Endodermal cell (in vitro differentiated cells): ENCODE data around the gene ZNF275. TPM values are rescaled to one million over a fixed set of nuclear protein-coding genes. Genes with fewer than 3 reads are reported as not detected.

ENCODE experiments used
- DNase-seq: peaks from one replicate; pipeline ENCODE4 v3.0.0-alpha.2; 2017
- H3K27ac ChIP-seq: 2 replicates; pipeline ENCODE4 v1.5.1; 2013; ENCODE audit warnings: mild to moderate bottlenecking, low read depth, low read length, moderate library complexity
- H3K27me3 ChIP-seq: 2 replicates; pipeline ENCODE4 v1.6.1; 2013; ENCODE audit warnings: mild to moderate bottlenecking, low read length, moderate library complexity; ENCODE audit not compliant: insufficient read depth, control insufficient read depth, poor library complexity, severe bottlenecking
- H3K36me3 ChIP-seq: 2 replicates; pipeline ENCODE4 v1.7.0; 2013; ENCODE audit warnings: mild to moderate bottlenecking, low read length, moderate library complexity; ENCODE audit not compliant: control insufficient read depth, insufficient read depth
- H3K4me1 ChIP-seq: one replicate; pipeline ENCODE4 v1.7.0; 2013; ENCODE audit warnings: low read length; ENCODE audit not compliant: control insufficient read depth, insufficient read depth
- H3K4me3 ChIP-seq: 2 replicates; pipeline ENCODE4 v1.5.1; 2013; ENCODE audit warnings: mild to moderate bottlenecking, low read length, moderate library complexity
- H3K9ac ChIP-seq: 2 replicates; pipeline ENCODE4 v1.6.1; 2013; ENCODE audit warnings: mild to moderate bottlenecking, low read length, moderate library complexity; ENCODE audit not compliant: poor library complexity, severe bottlenecking; ENCODE audit errors: extremely low read depth
- H3K9me3 ChIP-seq: 2 replicates; pipeline ENCODE4 v1.6.1; 2013; ENCODE audit warnings: mild to moderate bottlenecking, low read length, moderate library complexity; ENCODE audit not compliant: control insufficient read depth
- H3K27ac Mint-ChIP-seq: 2 replicates; pipeline ENCODE4 v1.8.0; 2020; ENCODE audit warnings: mixed read lengths
- H3K27me3 Mint-ChIP-seq: 2 replicates; pipeline ENCODE4 v1.8.0; 2021; ENCODE audit warnings: mild to moderate bottlenecking, mixed read lengths; ENCODE audit not compliant: insufficient read depth
- H3K36me3 Mint-ChIP-seq: 2 replicates; pipeline ENCODE4 v1.8.0; 2020; ENCODE audit warnings: low read depth, mixed read lengths
- H3K4me1 Mint-ChIP-seq: 2 replicates; pipeline ENCODE4 v1.8.0; 2020; ENCODE audit warnings: mixed read lengths
- H3K4me3 Mint-ChIP-seq: 2 replicates; pipeline ENCODE4 v1.8.0; 2020; ENCODE audit warnings: mild to moderate bottlenecking, moderate library complexity, mixed read lengths
- H3K9me3 Mint-ChIP-seq: 2 replicates; pipeline ENCODE4 v1.8.0; 2020; ENCODE audit warnings: mild to moderate bottlenecking, mixed read lengths
- WGBS, 2 experiments: methylation state at CpG; one replicate each; pipeline versions ENCODE4 v1.1.5 to v1.1.7; 2013; ENCODE audit warnings: missing lambda C conversion rate in 2 of 2, mixed read lengths in 1 of 2; ENCODE audit not compliant: insufficient coverage in 1 of 2, insufficient read length in 1 of 2; 5-methylcytosine and 5-hydroxymethylcytosine counted together
- total RNA-seq, 2 donors: library from RNA; stranded (reverse); fragmentation: NEBNext Ultra II Directional in 1 of 2; extraction: Animal tissue kit (Norgen Biotek cat#: 25700) in 1 of 2; gene quantifications; 2 replicates in 1 of 2; 3 replicates in 1 of 2; pipeline ENCODE4 v1.2.1, GENCODE V29; 2021
- TF ChIP-seq, protein P1 (sequence below): fragments of 200-600 bp; sonication (generic); conservative IDR thresholded peaks from 2 replicates; pipeline ENCODE4 v1.5.0; 2021; ENCODE audit warnings: antibody characterized with exemption, mild to moderate bottlenecking

ZNF275 gene
- total RNA-seq, 2 donors from 2014 or later = 11.0 to 12.6 TPM

DNA sequence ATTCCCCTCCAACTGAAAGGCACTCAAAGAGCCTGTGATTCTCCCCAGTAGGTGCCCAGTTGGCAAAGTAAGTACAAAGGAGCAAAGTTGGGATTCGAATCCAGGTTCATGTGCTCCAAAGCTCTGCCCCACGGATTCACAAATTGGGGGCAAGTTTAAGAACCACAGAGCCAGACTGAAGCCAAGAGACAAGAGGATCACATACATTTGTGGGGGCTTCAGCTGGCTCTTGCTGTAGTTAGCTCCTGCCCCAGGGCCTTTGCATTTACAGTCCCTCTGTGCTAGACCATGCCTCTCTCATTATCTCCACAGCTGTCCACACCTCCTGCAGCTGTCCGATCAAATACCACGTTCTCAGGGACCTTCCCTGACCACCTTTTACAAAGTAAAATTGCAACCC is 31.2 kb upstream of the ZNF275 start:
- Mint-ChIP-seq H3K4me3 (no peak overlapping the region), H3K9me3 (peaks cover 77% of the 10 kb centered on the region), H3K27ac (no peak overlapping the region), H3K27me3 (peaks cover 32% of the 10 kb centered on the region), H3K36me3 (no peaks in the 10 kb centered on the region), H3K4me1 (peaks cover 8% of the 10 kb centered on the region)
- no peaks in the 10 kb centered on the region for H3K36me3 ChIP-seq
- no peaks in the 10 kb centered on the region for H3K9me3 ChIP-seq
- no peaks in the 10 kb centered on the region for H3K4me1 ChIP-seq
- 94% methylated on average over 4 of the region's 4 CpGs; no CpG with 5 or more reads in 1 of the 2 experiments for WGBS, 2 experiments
- H3K27ac ChIP-seq = no peak overlapping the region
- H3K4me3 ChIP-seq = no peak overlapping the region
- H3K9ac ChIP-seq = no peak overlapping the region
- no peak for DNase-seq
- TF ChIP-seq, protein P1, sequence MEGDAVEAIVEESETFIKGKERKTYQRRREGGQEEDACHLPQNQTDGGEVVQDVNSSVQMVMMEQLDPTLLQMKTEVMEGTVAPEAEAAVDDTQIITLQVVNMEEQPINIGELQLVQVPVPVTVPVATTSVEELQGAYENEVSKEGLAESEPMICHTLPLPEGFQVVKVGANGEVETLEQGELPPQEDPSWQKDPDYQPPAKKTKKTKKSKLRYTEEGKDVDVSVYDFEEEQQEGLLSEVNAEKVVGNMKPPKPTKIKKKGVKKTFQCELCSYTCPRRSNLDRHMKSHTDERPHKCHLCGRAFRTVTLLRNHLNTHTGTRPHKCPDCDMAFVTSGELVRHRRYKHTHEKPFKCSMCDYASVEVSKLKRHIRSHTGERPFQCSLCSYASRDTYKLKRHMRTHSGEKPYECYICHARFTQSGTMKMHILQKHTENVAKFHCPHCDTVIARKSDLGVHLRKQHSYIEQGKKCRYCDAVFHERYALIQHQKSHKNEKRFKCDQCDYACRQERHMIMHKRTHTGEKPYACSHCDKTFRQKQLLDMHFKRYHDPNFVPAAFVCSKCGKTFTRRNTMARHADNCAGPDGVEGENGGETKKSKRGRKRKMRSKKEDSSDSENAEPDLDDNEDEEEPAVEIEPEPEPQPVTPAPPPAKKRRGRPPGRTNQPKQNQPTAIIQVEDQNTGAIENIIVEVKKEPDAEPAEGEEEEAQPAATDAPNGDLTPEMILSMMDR = no peak
- H3K27me3 ChIP-seq = peaks cover 6% of the 10 kb centered on the region

DNA sequence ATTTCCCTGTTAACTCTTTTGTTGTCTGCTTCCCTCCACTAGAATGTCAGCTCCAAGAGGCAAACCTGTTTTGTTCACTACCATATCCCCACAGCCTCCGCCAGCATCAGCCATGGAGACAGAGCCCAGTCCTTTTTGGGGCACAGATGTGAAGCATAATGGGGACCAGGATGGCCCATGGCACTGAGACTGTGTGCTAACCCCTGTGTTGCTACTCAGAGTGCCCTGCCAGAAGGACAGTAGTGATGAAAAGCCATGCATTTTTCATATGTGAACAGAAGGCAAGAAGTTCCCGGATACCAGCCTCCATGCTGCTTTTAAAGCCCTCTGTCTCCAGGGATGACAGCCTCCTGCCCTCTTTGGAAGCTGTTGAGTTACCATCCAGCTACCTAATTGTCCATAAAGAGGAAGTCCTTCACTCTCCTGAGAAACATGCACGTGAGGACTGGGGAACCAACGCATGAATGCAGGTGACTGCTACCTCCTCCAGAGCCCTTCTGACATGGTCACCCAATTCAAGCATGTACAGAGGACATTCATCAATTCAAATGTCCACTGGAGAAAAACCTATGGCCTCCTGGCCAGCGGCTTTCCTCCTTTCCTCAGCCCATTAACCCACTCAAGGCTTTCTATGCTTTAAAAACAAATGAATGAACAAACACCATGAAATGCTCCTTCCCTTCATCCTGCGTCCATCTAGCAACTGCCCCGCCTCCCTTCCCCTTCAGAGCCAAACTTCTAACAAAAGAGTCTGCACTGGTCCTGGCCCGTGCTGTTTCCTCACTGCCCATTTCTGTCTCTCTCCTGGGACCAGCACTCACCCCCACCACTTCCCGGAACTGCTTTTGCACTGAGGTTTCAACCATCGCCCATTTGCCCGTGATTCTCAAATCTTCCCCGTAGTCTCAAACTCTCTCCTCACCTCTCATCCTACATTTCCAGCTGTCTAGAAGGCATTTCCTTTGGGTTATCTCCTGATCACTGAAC is 30.4 kb upstream of the ZNF275 start:
- no peak overlapping the region for H3K4me3 Mint-ChIP-seq
- no peak overlapping the region for H3K4me3 ChIP-seq
- 75 to 85% methylated on average over 2 to 12 of the region's 12 CpGs for WGBS, 2 experiments
- H3K27me3 Mint-ChIP-seq = peaks cover 32% of the 10 kb centered on the region
- H3K9ac ChIP-seq = no peak overlapping the region
- DNase-seq = no peak
- H3K9me3 Mint-ChIP-seq = peaks cover 74% of the 10 kb centered on the region
- H3K9me3 ChIP-seq = no peaks in the 10 kb centered on the region
- H3K4me1 ChIP-seq = no peaks in the 10 kb centered on the region
- peaks cover 2% of the 10 kb centered on the region for H3K4me1 Mint-ChIP-seq
- no peaks in the 10 kb centered on the region for H3K36me3 Mint-ChIP-seq
- H3K27me3 ChIP-seq = peaks cover 6% of the 10 kb centered on the region
- TF ChIP-seq, protein P1 = no peak
- H3K27ac Mint-ChIP-seq = no peak overlapping the region
- H3K36me3 ChIP-seq = no peaks in the 10 kb centered on the region
- H3K27ac ChIP-seq = no peak overlapping the region

DNA sequence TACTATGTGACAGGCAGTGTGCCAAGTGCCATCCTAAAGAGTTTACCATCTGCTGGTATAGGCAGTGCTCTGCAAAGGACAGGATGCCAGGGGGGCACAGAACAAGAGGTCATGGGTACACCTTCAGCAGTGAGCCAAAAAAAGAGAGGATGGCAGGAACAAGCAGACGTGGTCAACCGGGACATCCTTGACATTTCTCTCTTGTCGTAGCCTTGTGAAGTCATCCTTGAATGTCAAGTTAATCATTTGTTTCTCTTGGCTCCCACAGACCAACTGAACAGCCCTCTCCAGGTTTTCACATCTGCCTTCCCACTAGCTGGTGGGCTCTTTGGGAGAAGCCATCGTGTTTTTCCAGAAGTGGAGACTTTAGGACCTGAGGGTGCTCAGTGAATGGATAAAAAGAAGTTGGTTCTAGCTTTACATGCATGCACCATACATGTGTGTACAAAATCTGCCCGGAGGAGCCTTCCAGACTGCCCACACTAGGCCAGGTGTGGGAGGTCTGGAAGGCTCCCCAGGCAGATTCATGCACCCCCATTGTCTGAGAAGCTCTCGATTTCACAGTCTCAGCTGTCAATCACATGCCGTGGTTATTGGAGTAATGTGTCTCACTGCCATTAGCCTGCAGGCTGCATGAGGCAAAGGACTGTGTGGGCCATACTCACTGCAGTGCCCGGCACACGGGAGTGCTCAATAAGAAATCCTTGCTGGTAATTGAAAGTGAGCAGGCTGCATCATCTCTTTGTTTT is 28.8 kb upstream of the ZNF275 start:
- 94 to 100% methylated on average over 1 to 9 of the region's 9 CpGs for WGBS, 2 experiments
- Mint-ChIP-seq H3K36me3 (no peaks in the 10 kb centered on the region), H3K27me3 (peaks cover 35% of the 10 kb centered on the region), H3K4me3 (no peak overlapping the region), H3K9me3 (peaks cover 76% of the 10 kb centered on the region), H3K27ac (no peak overlapping the region), H3K4me1 (peaks cover 3% of the 10 kb centered on the region)
- Histone ChIP-seq H3K27me3 (peaks cover 6% of the 10 kb centered on the region), H3K4me1 (no peaks in the 10 kb centered on the region), H3K9ac (no peak overlapping the region), H3K27ac (no peak overlapping the region), H3K4me3 (no peak overlapping the region), H3K36me3 (no peaks in the 10 kb centered on the region), H3K9me3 (no peaks in the 10 kb centered on the region)
- TF ChIP-seq, protein P1 = no peak
- no peak for DNase-seq
